Lower leg skin (tissue), 3 donors: ENCODE data around the gene BTG1.

Experiments used
- CTCF ChIP-seq, 3 donors: fragments of 450-650 bp; IDR thresholded peaks; one replicate each; pipeline ENCODE4 v1.5.1; 2016; ENCODE audit warnings: antibody characterized with exemption in 3 of 3, mild to moderate bottlenecking in 3 of 3, moderate library complexity in 2 of 3
- POLR2A ChIP-seq, 2 donors: fragments of 450-650 bp; IDR thresholded peaks; one replicate each; pipeline ENCODE4 v1.6.1; 2016 to 2017; ENCODE audit warnings: antibody characterized with exemption in 2 of 2, mild to moderate bottlenecking in 1 of 2, moderate library complexity in 1 of 2

GRCh38 chr12:92143686-92144630, 1.7 kb downstream of the BTG1 start:
- TF ChIP-seq CTCF (IDR thresholded peaks at IDR 0.05) (peak in 1 of 3 donors; percentile 29), POLR2A (IDR thresholded peaks at IDR 0.05) (no peak)
